ENCODE results near the gene PKIG. TPM values are rescaled to one million over a fixed set of nuclear protein-coding genes. Genes with fewer than 3 reads are reported as not detected.

PKIG gene
- total RNA-seq, 1 experiment from 2014 or later = 20.1 TPM

DNA sequence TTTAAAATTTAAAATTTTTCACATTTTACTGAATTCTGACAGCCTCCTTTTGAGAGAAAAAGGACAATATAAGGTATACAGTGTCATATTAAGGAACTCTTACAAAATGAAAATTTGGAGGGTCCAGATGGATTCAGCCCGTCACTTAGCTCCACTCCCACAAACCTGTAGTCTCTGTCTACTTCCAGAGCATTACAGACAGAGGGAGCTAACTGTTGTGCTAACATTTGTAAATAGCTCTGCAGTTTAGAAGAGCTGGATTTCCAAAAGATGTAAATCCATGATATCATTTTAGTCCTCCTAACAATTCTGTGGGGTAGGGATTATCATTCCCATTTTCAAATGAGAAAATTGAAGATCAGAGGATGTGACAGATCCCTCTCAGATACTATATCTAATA is 44.4 kb upstream of the PKIG start (continued):
- no peak for TF ChIP-seq CBX3 (IDR thresholded peaks at IDR 0.05; ENCODE audit: low read depth)
- no peak for TF ChIP-seq SIN3A (IDR thresholded peaks at IDR 0.05; ENCODE audit: low read depth)

DNA sequence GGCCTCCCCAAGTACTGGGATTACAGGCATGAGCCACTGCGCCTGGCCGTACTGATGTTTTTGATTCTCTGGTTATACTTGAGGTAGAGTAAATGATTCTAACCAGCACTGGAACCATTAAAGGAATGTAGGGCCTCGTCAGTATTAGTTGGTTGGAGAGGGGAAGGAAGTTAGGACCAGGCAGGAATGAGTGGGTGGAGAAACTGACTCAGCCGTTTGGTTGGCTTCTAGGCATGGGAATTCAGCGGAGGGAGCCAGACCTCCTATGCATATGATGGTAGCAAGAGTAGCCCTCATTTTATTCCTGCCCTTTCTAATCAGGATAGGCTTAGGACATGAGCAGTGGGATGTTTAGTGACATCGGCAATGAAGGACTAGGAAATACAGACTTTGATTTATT is 41.5 kb upstream of the PKIG start:
- TF ChIP-seq FOSL1 (IDR thresholded peaks at IDR 0.05; ENCODE audit: low read depth) (peak; percentile 27; the same call in 1 of the 2 replicates), ZNF274 (IDR thresholded peaks at IDR 0.05; ENCODE audit: low read depth, low read length) (no peak), ELF1 (IDR thresholded peaks at IDR 0.05; ENCODE audit: borderline replicate concordance, low read depth) (no peak), EGR1 (IDR thresholded peaks at IDR 0.05; ENCODE audit: low read depth) (peak; percentile 73), CEBPB (IDR thresholded peaks at IDR 0.05; ENCODE audit: low read depth) (no peak)
- TF ChIP-seq, protein P1, sequence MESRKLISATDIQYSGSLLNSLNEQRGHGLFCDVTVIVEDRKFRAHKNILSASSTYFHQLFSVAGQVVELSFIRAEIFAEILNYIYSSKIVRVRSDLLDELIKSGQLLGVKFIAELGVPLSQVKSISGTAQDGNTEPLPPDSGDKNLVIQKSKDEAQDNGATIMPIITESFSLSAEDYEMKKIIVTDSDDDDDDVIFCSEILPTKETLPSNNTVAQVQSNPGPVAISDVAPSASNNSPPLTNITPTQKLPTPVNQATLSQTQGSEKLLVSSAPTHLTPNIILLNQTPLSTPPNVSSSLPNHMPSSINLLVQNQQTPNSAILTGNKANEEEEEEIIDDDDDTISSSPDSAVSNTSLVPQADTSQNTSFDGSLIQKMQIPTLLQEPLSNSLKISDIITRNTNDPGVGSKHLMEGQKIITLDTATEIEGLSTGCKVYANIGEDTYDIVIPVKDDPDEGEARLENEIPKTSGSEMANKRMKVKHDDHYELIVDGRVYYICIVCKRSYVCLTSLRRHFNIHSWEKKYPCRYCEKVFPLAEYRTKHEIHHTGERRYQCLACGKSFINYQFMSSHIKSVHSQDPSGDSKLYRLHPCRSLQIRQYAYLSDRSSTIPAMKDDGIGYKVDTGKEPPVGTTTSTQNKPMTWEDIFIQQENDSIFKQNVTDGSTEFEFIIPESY (IDR thresholded peaks at IDR 0.05; ENCODE audit: extremely low read depth, insufficient replicate concordance, low read length) = no peak
- H3K27me3 ChIP-seq (ENCODE audit: insufficient read depth, low read length) = no peaks in the 10 kb centered on the region
- H3K9me3 ChIP-seq (ENCODE audit: control insufficient read depth in 1 of 2, insufficient read depth in 1 of 2, low read depth in 1 of 2, low read length in 2 of 2) = no peaks in the 10 kb centered on the region
- H3K79me2 ChIP-seq (ENCODE audit: insufficient read depth, low read length) = no peaks in the 10 kb centered on the region; the same call in 1 of the 2 replicates
- ChIA-PET RAD21 (ENCODE audit: low non-redundant PET in 1 of 2, low total read pairs in 2 of 2, uncharacterized antibody in 2 of 2, unreplicated experiment in 2 of 2) (no interaction called here), CTCF (no interaction called here), POLR2A (no interaction called here)
- no TSS peak for BruUV-seq (replicated peaks)
- H3K4me3 ChIP-seq (replicated peaks in 1 of 2; ENCODE audit: low read depth in 1 of 2, low read length in 2 of 2) = no peak overlapping the region
- DNase-seq (ENCODE audit: low read depth, low spot score) = no peak
- intact Hi-C loops (cut with micrococcal nuclease) = no loop called here
- H4K20me1 ChIP-seq (ENCODE audit: insufficient read depth) = no peaks in the 10 kb centered on the region
- H3K9ac ChIP-seq (ENCODE audit: low read length) = no peak overlapping the region
- H3K27ac ChIP-seq (ENCODE audit: low read depth, low read length) = no peak overlapping the region
- H3K9me2 ChIP-seq (ENCODE audit: insufficient read depth) = no peaks in the 10 kb centered on the region
- no peak for ATAC-seq
- no peak overlapping the region for H2AFZ ChIP-seq (ENCODE audit: low read depth, low read length, poor library complexity, severe bottlenecking)
- H3K4me2 ChIP-seq (ENCODE audit: low read length) = peak overlapping the region; percentile 51
- H3K36me3 ChIP-seq (ENCODE audit: control insufficient read depth in 1 of 2, insufficient read depth in 2 of 2, low read length in 2 of 2) = no peaks in the 10 kb centered on the region
- peaks cover 5 to 10% of the 10 kb centered on the region in 2 experiments; a peak in 3 of 4 replicates for H3K4me1 ChIP-seq (ENCODE audit: control insufficient read depth in 1 of 2, insufficient read depth in 2 of 2, low read length in 2 of 2)
